NOMO-1 (cell line): ENCODE data around the gene FNDC1.

Source experiments
- DNase-seq, 2 experiments: peaks; one replicate each; lab custom pipeline; 2025; ENCODE audit not compliant: unreplicated experiment in 2 of 2; lab: John Stamatoyannopoulos, UW

Gene FNDC1

GRCh38 chr6:159304641-159305040 is 135.4 kb downstream of the FNDC1 start:
- DNase-seq, result no peak

GRCh38 chr6:159305159-159305558 is 136.0 kb downstream of the FNDC1 start:
- DNase-seq, result no peak

- DNase-seq, result no peak
Measured at GRCh38 chr6:159305804-159306537, 136.8 kb downstream of the FNDC1 start.

GRCh38 chr6:159307246-159307790 is 138.1 kb downstream of the FNDC1 start:
- no peak for DNase-seq

GRCh38 chr6:159308198-159308597 is 139.0 kb downstream of the FNDC1 start:
- no peak for DNase-seq

- DNase-seq, result no peak
Measured at GRCh38 chr6:159309723-159310122, 140.5 kb downstream of the FNDC1 start.

GRCh38 chr6:159311618-159312017 is 142.4 kb downstream of the FNDC1 start:
- DNase-seq, result no peak

GRCh38 chr6:159312206-159312605 is 143.0 kb downstream of the FNDC1 start:
- no peak for DNase-seq

GRCh38 chr6:159313018-159313417 is 143.8 kb downstream of the FNDC1 start:
- no peak for DNase-seq

- DNase-seq, result no peak
Measured at GRCh38 chr6:159315562-159315961, 146.4 kb downstream of the FNDC1 start.

- no peak for DNase-seq
Measured at GRCh38 chr6:159317430-159317829, 148.2 kb downstream of the FNDC1 start.

- no peak for DNase-seq
Measured at GRCh38 chr6:159321267-159321666, 152.1 kb downstream of the FNDC1 start.
